ENCODE results near the gene PPT2. TPM values are rescaled to one million over a fixed set of nuclear protein-coding genes. Genes with fewer than 3 reads are reported as not detected.

The PPT2 gene
- total and polyA plus RNA-seq, 2 of the 8 experiments (the other 6 are each of a cell fraction or from before 2014, with no cell fraction given), result 24.1 to 39.5 TPM

DNA sequence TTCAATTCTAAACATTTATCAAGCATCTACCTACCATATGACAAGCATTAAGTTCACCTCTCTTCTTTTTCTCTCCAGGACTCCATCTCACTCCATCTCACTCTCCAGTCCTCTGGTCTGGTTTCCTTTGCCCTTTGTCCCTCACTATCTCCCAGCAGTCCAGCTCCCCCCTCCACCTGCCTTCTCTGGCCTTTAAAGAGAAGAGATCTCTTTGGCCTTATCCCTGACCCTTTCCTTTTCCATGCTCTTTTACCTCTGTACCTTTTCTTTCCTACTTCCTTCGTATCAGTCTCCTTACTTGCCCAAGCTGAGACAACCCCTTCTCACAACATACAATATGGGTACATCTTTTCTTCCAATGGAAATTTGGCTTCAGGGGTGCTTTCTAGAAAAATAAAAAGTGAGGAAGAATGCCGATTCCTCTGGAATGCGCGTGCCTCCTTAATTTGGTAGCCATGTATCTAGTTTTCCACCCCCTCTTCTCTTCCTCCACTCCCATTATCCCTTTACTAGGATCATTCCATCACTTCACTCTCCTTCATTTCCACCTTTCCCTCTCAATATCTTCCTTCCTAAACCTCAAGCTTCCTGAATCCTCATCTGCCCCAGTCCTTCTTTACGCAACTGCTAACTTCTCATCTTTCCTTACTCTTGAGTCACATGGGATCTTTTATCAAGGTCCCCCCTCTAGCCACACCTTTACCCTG is 22.7 kb downstream of the PPT2 start:
- Histone ChIP-seq H4K91ac (replicated peaks; ENCODE audit: insufficient read length, low read length) (peak overlapping the region; percentile 73), H3K79me2 (ENCODE audit: control insufficient read depth in 1 of 2, insufficient read depth in 2 of 2, low read length in 2 of 2) (peaks cover 13 to 48% of the 10 kb centered on the region in 2 experiments), H3K4me2 (ENCODE audit: insufficient read depth in 1 of 2, low read depth in 2 of 2, low read length in 2 of 2) (peak overlapping the region; percentile 99 to 100), H3K4me3 (ENCODE audit: extremely low read depth in 1 of 4, insufficient read depth in 2 of 4, low read depth in 3 of 4, low read length in 4 of 4) (peak overlapping the region; percentile 91 to 99 (median 95)), H2AFZ (ENCODE audit: low read length) (no peak overlapping the region), H3K36me3 (ENCODE audit: control insufficient read depth in 2 of 4, insufficient read depth in 4 of 4, low read length in 3 of 4) (peaks cover 2 to 19% (median 9%) of the 10 kb centered on the region in 4 experiments; a peak in 7 of 8 replicates), H2BK12ac (ENCODE audit: low read depth, low read length) (peak overlapping the region; percentile 86; the same call in 1 of the 2 replicates), H3K79me1 (ENCODE audit: low read depth, low read length) (peaks cover 9% of the 10 kb centered on the region; the same call in 1 of the 2 replicates), H2BK15ac (ENCODE audit: low read length) (no peak overlapping the region), H3K23me2 (ENCODE audit: low read depth, low read length) (peaks cover 26% of the 10 kb centered on the region), H4K5ac (ENCODE audit: insufficient read length, low read depth, low read length) (peak overlapping the region; percentile 79), H3K27me3 (replicated peaks in 1 of 4; ENCODE audit: control insufficient read depth in 3 of 4, extremely low read depth in 1 of 4, insufficient read depth in 3 of 4, low read length in 3 of 4) (no peaks in the 10 kb centered on the region), H3K4me1 (replicated peaks in 1 of 4; ENCODE audit: control insufficient read depth in 3 of 4, insufficient read depth in 4 of 4, low read length in 3 of 4) (peaks cover 5 to 21% (median 9%) of the 10 kb centered on the region in 4 experiments; a peak in 6 of 7 replicates), H3K9me3 (ENCODE audit: insufficient read depth in 2 of 2, low read depth in 1 of 2, low read length in 1 of 2) (no peaks in the 10 kb centered on the region), H2BK5ac (ENCODE audit: low read depth, low read length) (peak overlapping the region; percentile 97), H3K27ac (ENCODE audit: low read depth, low read length) (peak overlapping the region; percentile 95), H3K4ac (replicated peaks; ENCODE audit: insufficient read length, low read depth, low read length) (peak overlapping the region; percentile 88), H3K23ac (ENCODE audit: insufficient read length) (no peak overlapping the region), H3K9ac (replicated peaks in 1 of 4; ENCODE audit: extremely low read depth in 1 of 4, low read depth in 3 of 4, low read length in 3 of 4) (peak overlapping the region; percentile 54 to 96 (median 86)), H3K14ac (ENCODE audit: insufficient read length) (no peak overlapping the region), H2AK5ac (ENCODE audit: low read depth, low read length) (peak overlapping the region; percentile 91), H3K56ac (replicated peaks; ENCODE audit: insufficient read length, low read depth, low read length) (peak overlapping the region; percentile 26), H2BK120ac (replicated peaks; ENCODE audit: low read depth, low read length) (peak overlapping the region; percentile 8), H3K18ac (ENCODE audit: extremely low read depth, low read length) (peak overlapping the region; percentile 97), H4K20me1 (replicated peaks in 1 of 2; ENCODE audit: control insufficient read depth in 1 of 2, insufficient read depth in 2 of 2, low read length in 2 of 2) (peaks cover 3 to 6% of the 10 kb centered on the region in 2 experiments), H2BK20ac (ENCODE audit: low read length) (peak overlapping the region; percentile 38; the same call in 1 of the 2 replicates), H4K8ac (ENCODE audit: extremely low read depth, insufficient read depth, low read length) (no peak overlapping the region)
- WGBS, 2 experiments (ENCODE audit: extremely low coverage in 1 of 2, insufficient coverage in 1 of 2, insufficient read length in 1 of 2, insufficient replicate concordance in 2 of 2, low coverage in 1 of 2, low lambda C conversion rate in 2 of 2, missing lambda C conversion rate in 1 of 2), result 6 to 100% methylated on average over 1 to 5 of the region's 5 CpGs
- POLR2A ChIA-PET (ENCODE audit: partially characterized antibody), result interaction anchor here (0.6 to 7.9 kb wide), 18 partner anchors 9 to 795 kb away, joined by 3 to 194 read pairs (median 6); partner anchors contain the start of genes ATF6B, EGFL8, FKBPL and GPSM3
- DNase-seq (ENCODE audit: low read depth in 1 of 2, low spot score in 2 of 2), result peak in 1 of 2 experiments; percentile 46
- CTCF ChIA-PET (ENCODE audit: partially characterized antibody), result interaction anchor here (0.8 to 2.4 kb wide), 5 partner anchors 10 to 78 kb away, joined by 3 to 10 read pairs (median 3); no protein-coding TSS in a partner anchor
- no peak for FAIRE-seq
- no peak for TF ChIP-seq HDAC2 (IDR thresholded peaks at IDR 0.05; ENCODE audit: borderline replicate concordance in 1 of 2, low read depth in 2 of 2, low read length in 2 of 2)
- TF ChIP-seq BRCA1 (IDR thresholded peaks at IDR 0.05; ENCODE audit: low read depth, low read length), result no peak
- no peak for TF ChIP-seq KDM4A (IDR thresholded peaks at IDR 0.05; ENCODE audit: low read depth, low read length, severe bottlenecking)
- no peak for TF ChIP-seq TCF12 (IDR thresholded peaks at IDR 0.05; ENCODE audit: low read depth, low read length)
- no peak for TF ChIP-seq KDM5A (IDR thresholded peaks at IDR 0.05; ENCODE audit: low read length)
- no peak for TF ChIP-seq RFX5 (IDR thresholded peaks at IDR 0.05; ENCODE audit: borderline replicate concordance, low read depth, low read length)
- TF ChIP-seq SP1 (IDR thresholded peaks at IDR 0.05; ENCODE audit: low read depth, low read length), result no peak
- TF ChIP-seq CEBPB (IDR thresholded peaks at IDR 0.05; ENCODE audit: low read depth, low read length), result no peak
- TF ChIP-seq, protein P1, sequence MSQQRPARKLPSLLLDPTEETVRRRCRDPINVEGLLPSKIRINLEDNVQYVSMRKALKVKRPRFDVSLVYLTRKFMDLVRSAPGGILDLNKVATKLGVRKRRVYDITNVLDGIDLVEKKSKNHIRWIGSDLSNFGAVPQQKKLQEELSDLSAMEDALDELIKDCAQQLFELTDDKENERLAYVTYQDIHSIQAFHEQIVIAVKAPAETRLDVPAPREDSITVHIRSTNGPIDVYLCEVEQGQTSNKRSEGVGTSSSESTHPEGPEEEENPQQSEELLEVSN (IDR thresholded peaks at IDR 0.05), result no peak
- no peak for TF ChIP-seq YY1 (IDR thresholded peaks at IDR 0.05; ENCODE audit: low read depth, low read length)
- TF ChIP-seq SP2 (IDR thresholded peaks at IDR 0.05; ENCODE audit: low read length), result no peak
- no peak; a peak in 1 of 3 replicates for TF ChIP-seq POLR2A (IDR thresholded peaks at IDR 0.05; ENCODE audit: control extremely low read depth in 1 of 2, low read depth in 2 of 2, low read length in 2 of 2)

Measured in H1 (cell line).